Thyroid gland (tissue), 4 donors: Measurements from ENCODE around the gene RBMS2. TPM values are rescaled to one million over a fixed set of nuclear protein-coding genes. Genes with fewer than 3 reads are reported as not detected.
"Not testable (repeated sequence)": the region's sequence is repeated elsewhere in the genome, so short reads cannot be mapped to it uniquely, and the experiment has no call there.

Experiments used
- DNase-seq, 2 donors: peaks; one replicate each; pipeline ENCODE4 v3.0.0-alpha.2; 2019
- H3K27ac ChIP-seq, 3 donors: fragments of 200-600 bp; sonication (generic); 1 replicate in 2 of 3; 2 replicates in 1 of 3; pipeline ENCODE4 v1.5.1; 2016 to 2019; ENCODE audit warnings: mild to moderate bottlenecking in 1 of 3, moderate library complexity in 1 of 3
- H3K27me3 ChIP-seq: fragments of 200-600 bp; sonication (generic); one replicate; pipeline ENCODE4 v1.5.1; 2019
- H3K36me3 ChIP-seq, 2 donors: fragments of 200-600 bp; sonication (generic); one replicate each; pipeline ENCODE4 v1.5.1; 2016 to 2019
- H3K4me1 ChIP-seq, 2 donors: fragments of 200-600 bp; sonication (generic); one replicate each; pipeline ENCODE4 v1.5.1; 2017 to 2019
- H3K4me3 ChIP-seq, 3 donors: fragments of 200-600 bp; sonication (generic); replicated peaks in 1 of 3; 1 replicate in 2 of 3; 2 replicates in 1 of 3; pipeline ENCODE4 v1.5.1; 2016; ENCODE audit warnings: mild to moderate bottlenecking in 1 of 3
- H3K9me3 ChIP-seq: fragments of 200-600 bp; sonication (generic); one replicate; pipeline ENCODE4 v1.5.1; 2017
- CTCF ChIP-seq, 6 experiments: fragments of 200-600 bp in 3 of 6; fragments of 450-650 bp in 3 of 6; sonication (generic) in 3 of 6; IDR thresholded peaks; one replicate each; pipeline ENCODE4 v1.5.1; 2016 to 2019; ENCODE audit warnings: antibody characterized with exemption in 6 of 6, mild to moderate bottlenecking in 2 of 6, inconsistent platforms in 1 of 6, moderate library complexity in 1 of 6
- POLR2A ChIP-seq, 2 donors: fragments of 450-650 bp; IDR thresholded peaks; one replicate each; pipeline ENCODE4 v1.6.1; 2017; ENCODE audit warnings: antibody characterized with exemption in 2 of 2, mild to moderate bottlenecking in 2 of 2, moderate library complexity in 1 of 2
- WGBS, 2 donors: methylation state at CpG; one replicate each; pipeline ENCODE4 v1.1.5; 2017; 5-methylcytosine and 5-hydroxymethylcytosine counted together
- intact Hi-C: fragments of 100-400 bp; cut with DNase I; formaldehyde crosslinking; loops from one replicate; pipeline ENCODE4 v1.15.1; 2023
- total RNA-seq, 4 donors: library from RNA; depleted of rRNA; stranded (reverse); fragments of >200 nt; gene quantifications; one replicate each; pipeline ENCODE4 v1.2.3, GENCODE V29; 2016

Gene RBMS2
- total RNA-seq, 4 donors from 2014 or later, result 39.8 to 58.3 (median 50.2) TPM

GRCh38 chr12:56510786-56511185, 10.8 kb upstream of the RBMS2 start:
- Histone ChIP-seq H3K36me3 (no peaks in the 10 kb centered on the region), H3K27me3 (no peaks in the 10 kb centered on the region), H3K27ac (no peak overlapping the region), H3K4me3 (no peak overlapping the region), H3K4me1 (peaks cover 5 to 6% of the 10 kb centered on the region in 2 donors), H3K9me3 (no peaks in the 10 kb centered on the region)
- intact Hi-C loops, result loop anchor here (5.0 to 10.0 kb wide), 2 partner anchors 62 to 124 kb away; partner anchors contain the start of gene BAZ2A
- DNase-seq, result no peak
- TF ChIP-seq POLR2A (IDR thresholded peaks at IDR 0.05) (no peak), CTCF (IDR thresholded peaks at IDR 0.05) (no peak)
- WGBS, 2 donors, result 94 to 95% methylated on average over 16 of the region's 16 CpGs

- H3K27me3 ChIP-seq, H3K4me3 ChIP-seq, H3K36me3 ChIP-seq, DNase-seq, H3K9me3 ChIP-seq: not testable (repeated sequence)
- WGBS, 2 donors, result 62 to 63% methylated on average over 4 of the region's 4 CpGs
- intact Hi-C loops, result loop anchor here (5.0 to 10.0 kb wide), 2 partner anchors 58 to 121 kb away; partner anchors contain the start of gene BAZ2A
- Histone ChIP-seq H3K27ac (peak overlapping the region in 2 of 3 donors; percentile 45 to 46), H3K4me1 (peaks cover 15 to 27% of the 10 kb centered on the region in 2 donors)
These were observed 7.7 kb upstream of the RBMS2 start for GRCh38 chr12:56514014-56514318.

- Histone ChIP-seq H3K27me3 (no peaks in the 10 kb centered on the region), H3K27ac (peak overlapping the region in 2 of 3 donors; percentile 93 to 96), H3K36me3 (no peaks in the 10 kb centered on the region), H3K4me3 (no peak overlapping the region), H3K9me3 (no peaks in the 10 kb centered on the region), H3K4me1 (peaks cover 26 to 47% of the 10 kb centered on the region in 2 donors)
- WGBS, 2 donors, result 92 to 95% methylated on average over 2 of the region's 2 CpGs
- DNase-seq, result no peak
- intact Hi-C loops, result loop anchor here (10.0 kb wide), 1 partner anchor 117 kb away; the partner anchor contains the start of gene BAZ2A
- no peak for TF ChIP-seq POLR2A (IDR thresholded peaks at IDR 0.05)
- TF ChIP-seq CTCF (IDR thresholded peaks at IDR 0.05), result no peak
These were observed 3.8 kb upstream of the RBMS2 start for GRCh38 chr12:56517854-56518253.

- Histone ChIP-seq H3K9me3 (no peaks in the 10 kb centered on the region), H3K36me3 (no peaks in the 10 kb centered on the region), H3K4me1 (peaks cover 31 to 50% of the 10 kb centered on the region in 2 donors), H3K27me3 (no peaks in the 10 kb centered on the region), H3K27ac (peak overlapping the region in 2 of 3 donors; percentile 93 to 96), H3K4me3 (no peak overlapping the region)
- intact Hi-C loops, result loop anchor here (10.0 kb wide), 1 partner anchor 116 kb away; the partner anchor contains the start of gene BAZ2A
- no peak for DNase-seq
- WGBS, 2 donors, result 41 to 52% methylated on average over 2 of the region's 2 CpGs
- TF ChIP-seq POLR2A (IDR thresholded peaks at IDR 0.05) (no peak), CTCF (IDR thresholded peaks at IDR 0.05) (no peak)
These were observed 3.0 kb upstream of the RBMS2 start for GRCh38 chr12:56518570-56518969.

- Histone ChIP-seq H3K9me3 (no peaks in the 10 kb centered on the region), H3K36me3 (no peaks in the 10 kb centered on the region), H3K27me3 (no peaks in the 10 kb centered on the region), H3K4me1 (peaks cover 38 to 59% of the 10 kb centered on the region in 2 donors), H3K4me3 (no peak overlapping the region), H3K27ac (peak overlapping the region; percentile 86 to 96 (median 93))
- WGBS, 2 donors, result 76 to 79% methylated on average over 3 of the region's 3 CpGs
- intact Hi-C loops, result no loop called here
- TF ChIP-seq CTCF (IDR thresholded peaks at IDR 0.05) (no peak), POLR2A (IDR thresholded peaks at IDR 0.05) (no peak)
- DNase-seq, result no peak
These were observed 1.6 kb upstream of the RBMS2 start for GRCh38 chr12:56520048-56520447.
